SK-N-SH (cell line): ENCODE data around the gene SMYD3. TPM values are rescaled to one million over a fixed set of nuclear protein-coding genes. Genes with fewer than 3 reads are reported as not detected.
A peak's percentile ranks its signal among the peaks of the same experiment; 100 is the strongest.

ENCODE experiments used
- CTCF ChIA-PET: fragments of 300-600, 350-600 bp; formaldehyde crosslinking; extraction: SDS; loops from one replicate; lab custom pipeline; 2021; lab: Yijun Ruan, JAX
- POLR2A ChIA-PET: fragments of 350-600 bp; sonication (Branson Sonifier 250); formaldehyde crosslinking; extraction: SDS; loops from one replicate; lab custom pipeline; 2020; ENCODE audit warnings: antibody characterized with exemption, inconsistent platforms; lab: Yijun Ruan, JAX
- DNase-seq: peaks from one replicate; pipeline ENCODE4 v3.0.0; 2012
- H2AFZ ChIP-seq: fragments of 200-600 bp; sonication (generic); 2 replicates; pipeline ENCODE4 v1.8.1; 2016; ENCODE audit warnings: antibody characterized with exemption, mild to moderate bottlenecking, low read depth
- H3F3A ChIP-seq: fragments of 200-600 bp; sonication (generic); replicated peaks from 2 replicates; pipeline ENCODE3; 2016; ENCODE audit warnings: antibody characterized with exemption, mild to moderate bottlenecking; ENCODE audit not compliant: insufficient read depth
- H3K27ac ChIP-seq, 2 experiments: fragments of 200-500 bp in 1 of 2; fragments of 200-600 bp in 1 of 2; sonication (Bioruptor generic) in 1 of 2; sonication (generic), shearing (Covaris generic) in 1 of 2; 2 replicates each; pipeline versions ENCODE4 v1.5.1 to v1.6.1; 2014 to 2016; ENCODE audit warnings: low read depth in 2 of 2, inconsistent platforms in 1 of 2, low read length in 1 of 2, mild to moderate bottlenecking in 1 of 2, mixed read lengths in 1 of 2
- H3K27me3 ChIP-seq: fragments of 200-600 bp; sonication (generic), shearing (Covaris generic); 2 replicates; pipeline ENCODE4 v1.6.1; 2016; ENCODE audit warnings: mixed run types; ENCODE audit not compliant: insufficient read depth
- H3K36me3 ChIP-seq, 2 experiments: fragments of 200-500 bp in 1 of 2; fragments of 200-600 bp in 1 of 2; sonication (Bioruptor generic) in 1 of 2; sonication (generic) in 1 of 2; replicated peaks in 1 of 2; 2 replicates each; pipeline versions ENCODE3 to v1.5.1; 2014 to 2016; ENCODE audit warnings: low read length in 1 of 2, mild to moderate bottlenecking in 1 of 2; ENCODE audit not compliant: insufficient read depth in 2 of 2, control insufficient read depth in 1 of 2
- H3K4me1 ChIP-seq, 2 experiments: fragments of 200-500 bp in 1 of 2; fragments of 200-600 bp in 1 of 2; sonication (Bioruptor generic) in 1 of 2; sonication (generic), shearing (Covaris generic) in 1 of 2; 2 replicates each; pipeline versions ENCODE4 v1.5.1 to v1.6.1; 2014 to 2016; ENCODE audit warnings: low read depth in 1 of 2, low read length in 1 of 2, mixed run types in 1 of 2; ENCODE audit not compliant: insufficient read depth in 2 of 2, control insufficient read depth in 1 of 2
- H3K4me2 ChIP-seq: fragments of 200-600 bp; sonication (generic), shearing (Covaris generic); 2 replicates; pipeline ENCODE4 v1.6.1; 2017; ENCODE audit warnings: mixed run types
- H3K4me3 ChIP-seq, 2 experiments: fragments of 200-500 bp in 1 of 2; fragments of 200-600 bp in 1 of 2; sonication (Bioruptor generic) in 1 of 2; sonication (generic), shearing (Covaris generic) in 1 of 2; 2 replicates each; pipeline versions ENCODE4 v1.5.1 to v1.8.1; 2014 to 2016; ENCODE audit warnings: low read depth in 2 of 2, inconsistent platforms in 1 of 2, low read length in 1 of 2, mild to moderate bottlenecking in 1 of 2, mixed read lengths in 1 of 2, moderate library complexity in 1 of 2
- H3K79me2 ChIP-seq: fragments of 200-600 bp; sonication (generic); 2 replicates; pipeline ENCODE4 v1.8.1; 2017; ENCODE audit warnings: mild to moderate bottlenecking; ENCODE audit not compliant: insufficient read depth
- H3K9ac ChIP-seq: fragments of 200-600 bp; sonication (generic); 2 replicates; pipeline ENCODE4 v1.6.1; 2017; ENCODE audit warnings: mixed run types
- H3K9me2 ChIP-seq: fragments of 200-600 bp; sonication (generic); 2 replicates; pipeline ENCODE4 v1.6.1; 2017; ENCODE audit warnings: mixed run types
- H3K9me3 ChIP-seq: fragments of 200-600 bp; sonication (generic); 2 replicates; pipeline ENCODE4 v1.6.1; 2017; ENCODE audit warnings: mixed run types, mild to moderate bottlenecking, moderate library complexity
- H4K20me1 ChIP-seq: fragments of 200-600 bp; sonication (generic); 2 replicates; pipeline ENCODE4 v1.6.1; 2017; ENCODE audit warnings: mild to moderate bottlenecking, mixed run types; ENCODE audit not compliant: insufficient read depth
- EP300 ChIP-seq, 2 experiments: IDR thresholded peaks; 2 replicates each; pipeline versions ENCODE4 v1.4.0 to v1.6.1; 2012; ENCODE audit warnings: borderline replicate concordance in 1 of 2, low read depth in 1 of 2, low read length in 1 of 2
- FOXM1 ChIP-seq: IDR thresholded peaks from 2 replicates; pipeline ENCODE4 v1.4.0; 2012; ENCODE audit warnings: low read depth, mild to moderate bottlenecking
- GABPA ChIP-seq: IDR thresholded peaks from 2 replicates; pipeline ENCODE4 v1.4.0; 2012; ENCODE audit warnings: low read depth, mild to moderate bottlenecking
- GATA2 ChIP-seq: sonication (generic); formaldehyde crosslinking; IDR thresholded peaks from 2 replicates; pipeline ENCODE4 v1.5.0; 2020; ENCODE audit warnings: mild to moderate bottlenecking, missing genetic modification reagents
- MAX ChIP-seq: IDR thresholded peaks from 2 replicates; pipeline ENCODE4 v1.4.0; 2012; ENCODE audit warnings: low read depth
- MXI1 ChIP-seq: IDR thresholded peaks from 2 replicates; pipeline ENCODE4 v1.6.1; 2012; ENCODE audit warnings: mild to moderate bottlenecking, low read depth, low read length, improper control_type of control experiment
- NFIC ChIP-seq: IDR thresholded peaks from 2 replicates; pipeline ENCODE4 v1.4.0; 2012; ENCODE audit warnings: borderline replicate concordance
- NRF1 ChIP-seq: IDR thresholded peaks from 2 replicates; pipeline ENCODE4 v1.6.1; 2012; ENCODE audit warnings: low read depth, mild to moderate bottlenecking, low read length
- PBX3 ChIP-seq: IDR thresholded peaks from 2 replicates; pipeline ENCODE4; 2012
- POLR2AphosphoS5 ChIP-seq: IDR thresholded peaks from 2 replicates; pipeline ENCODE4 v1.6.1; 2012; ENCODE audit warnings: low read depth, low read length
- REST ChIP-seq: IDR thresholded peaks from 2 replicates; pipeline ENCODE4 v1.6.1; 2012; ENCODE audit warnings: mild to moderate bottlenecking, low read depth, low read length, moderate library complexity
- RFX5 ChIP-seq: IDR thresholded peaks from 2 replicates; pipeline ENCODE4 v1.6.1; 2012; ENCODE audit warnings: mild to moderate bottlenecking, improper control_type of control experiment, low read length
- TCF12 ChIP-seq: IDR thresholded peaks from 2 replicates; pipeline ENCODE4 v1.4.0; 2012
- TEAD4 ChIP-seq: IDR thresholded peaks from 2 replicates; pipeline ENCODE4 v1.4.0; 2012; ENCODE audit warnings: mild to moderate bottlenecking, borderline replicate concordance; ENCODE audit not compliant: insufficient read depth
- WGBS: methylation state at CpG from one replicate; pipeline ENCODE4 v1.1.6; 2017; ENCODE audit warnings: low lambda C conversion rate; 5-methylcytosine and 5-hydroxymethylcytosine counted together
- polyA plus RNA-seq, 3 experiments: library from polyadenylated mRNA; depleted of rRNA; stranded (reverse); fragments of >200 nt; gene quantifications; 2 replicates each; pipeline ENCODE4 v1.2.3, GENCODE V29; 2012

The SMYD3 gene
- polyA plus RNA-seq, 1 of the 3 experiments (the other 2 are of a cell fraction), result 31.4 TPM

- no peak overlapping the region for H3K9ac ChIP-seq
- no peak overlapping the region for H3K27ac ChIP-seq
- no peak overlapping the region for H3K4me2 ChIP-seq
- H3K9me2 ChIP-seq, result no peaks in the 10 kb centered on the region
- no peaks in the 10 kb centered on the region for H3K9me3 ChIP-seq
- DNase-seq, result no peak
- no peak overlapping the region for H2AFZ ChIP-seq
- H3K4me3 ChIP-seq, result no peak overlapping the region
- H4K20me1 ChIP-seq, result no peaks in the 10 kb centered on the region
- no peaks in the 10 kb centered on the region for H3K27me3 ChIP-seq
- POLR2A ChIA-PET, result no interaction called here
- peaks cover 3% of the 10 kb centered on the region for H3F3A ChIP-seq
- H3K4me1 ChIP-seq, result no peaks in the 10 kb centered on the region; a peak in 1 of 4 replicates
- no peaks in the 10 kb centered on the region for H3K79me2 ChIP-seq
- TF ChIP-seq GATA2 (CRISPR knock-in tag) (no peak), TEAD4 (peak; percentile 87), REST (no peak)
- WGBS, result 89% methylated on average over 6 of the region's 6 CpGs
- CTCF ChIA-PET, result interaction anchor here (0.7 to 1.4 kb wide), 3 partner anchors 8 to 245 kb away, joined by 3 to 4 read pairs (median 3); no protein-coding TSS in a partner anchor
- no peaks in the 10 kb centered on the region for H3K36me3 ChIP-seq
These were observed 71.5 kb downstream of the SMYD3 start for GRCh38 chr1:246435421-246436041.

GRCh38 chr1:246434335-246434734 lies 72.7 kb downstream of the SMYD3 start:
- H3K4me1 ChIP-seq, result no peaks in the 10 kb centered on the region; a peak in 1 of 4 replicates
- H2AFZ ChIP-seq, result no peak overlapping the region
- no peaks in the 10 kb centered on the region for H3K9me2 ChIP-seq
- 92% methylated on average over 5 of the region's 5 CpGs for WGBS
- ChIA-PET POLR2A (no interaction called here), CTCF (no interaction called here)
- DNase-seq, result no peak
- no peak overlapping the region for H3K4me2 ChIP-seq
- H3F3A ChIP-seq, result peaks cover 3% of the 10 kb centered on the region
- H4K20me1 ChIP-seq, result no peaks in the 10 kb centered on the region
- no peak for TF ChIP-seq NFIC
- no peak for TF ChIP-seq RFX5
- no peak for TF ChIP-seq NRF1
- TF ChIP-seq GABPA, result no peak
- TF ChIP-seq MAX, result no peak
- TF ChIP-seq TCF12, result no peak
- no peak for TF ChIP-seq FOXM1
- TF ChIP-seq MXI1, result no peak
- TF ChIP-seq EP300 (IDR thresholded peaks at IDR 0.05; ENCODE audit: borderline replicate concordance in 1 of 2, low read depth in 1 of 2, low read length in 1 of 2), result no peak
- TF ChIP-seq POLR2AphosphoS5, result no peak
- no peak for TF ChIP-seq PBX3
- H3K4me3 ChIP-seq, result no peak overlapping the region
- H3K36me3 ChIP-seq, result no peaks in the 10 kb centered on the region
- no peak overlapping the region for H3K9ac ChIP-seq
- no peak overlapping the region for H3K27ac ChIP-seq
- H3K9me3 ChIP-seq, result no peaks in the 10 kb centered on the region
- no peaks in the 10 kb centered on the region for H3K79me2 ChIP-seq
- H3K27me3 ChIP-seq, result no peaks in the 10 kb centered on the region
